H1 (cell line): ENCODE measurements around the gene RNF5. TPM values are rescaled to one million over a fixed set of nuclear protein-coding genes. Genes with fewer than 3 reads are reported as not detected.

Experiments
- CTCF ChIA-PET: fragments of 300-600 bp; sonication (Branson Sonifier 250); formaldehyde crosslinking; loops from one replicate; lab custom pipeline; 2021; ENCODE audit not compliant: partially characterized antibody; lab: Charles Lee
- POLR2A ChIA-PET: fragments of 300-600 bp; sonication (Branson Sonifier 250); formaldehyde crosslinking; loops from one replicate; lab custom pipeline; 2021; ENCODE audit warnings: inconsistent platforms; ENCODE audit not compliant: partially characterized antibody; lab: Charles Lee
- DNase-seq, 2 experiments: peaks; one replicate each; pipeline versions ENCODE4 v3.0.0 to v3.0.0-alpha.2; 2010 to 2022; ENCODE audit warnings: low spot score in 2 of 2, low read depth in 1 of 2, mixed read lengths in 1 of 2
- FAIRE-seq: peaks from 2 replicates; lab custom pipeline; 2011; peaks lifted over from hg19 to GRCh38; lab: Jason Lieb, UNC
- H2AFZ ChIP-seq: 2 replicates; pipeline ENCODE4 v1.8.1; 2012; ENCODE audit warnings: low read length, inconsistent platforms
- H2AK5ac ChIP-seq: 2 replicates; pipeline ENCODE4 v1.6.1; 2013; ENCODE audit warnings: low read depth, low read length
- H2BK120ac ChIP-seq: replicated peaks from 2 replicates; pipeline ENCODE3; 2013; ENCODE audit warnings: low read depth, low read length, inconsistent platforms
- H2BK12ac ChIP-seq: 2 replicates; pipeline ENCODE4 v1.6.1; 2013; ENCODE audit warnings: low read depth, low read length
- H2BK15ac ChIP-seq: 2 replicates; pipeline ENCODE4 v1.6.1; 2013; ENCODE audit warnings: low read length
- H2BK20ac ChIP-seq: 2 replicates; pipeline ENCODE4 v1.6.1; 2013; ENCODE audit warnings: low read length
- H2BK5ac ChIP-seq: 2 replicates; pipeline ENCODE4 v1.6.1; 2013; ENCODE audit warnings: low read depth, low read length
- H3K14ac ChIP-seq: 2 replicates; pipeline ENCODE4 v1.6.1; 2013; ENCODE audit warnings: inconsistent platforms; ENCODE audit not compliant: insufficient read length
- H3K18ac ChIP-seq: 2 replicates; pipeline ENCODE4 v1.6.1; 2013; ENCODE audit warnings: low read length; ENCODE audit errors: extremely low read depth
- H3K23ac ChIP-seq: 2 replicates; pipeline ENCODE4 v1.6.1; 2013; ENCODE audit warnings: inconsistent platforms; ENCODE audit not compliant: insufficient read length
- H3K23me2 ChIP-seq: 2 replicates; pipeline ENCODE4 v1.6.1; 2013; ENCODE audit warnings: low read depth, low read length
- H3K27ac ChIP-seq: 2 replicates; pipeline ENCODE4 v1.6.1; 2011; ENCODE audit warnings: low read depth, low read length, inconsistent platforms
- H3K27me3 ChIP-seq, 4 experiments: replicated peaks in 1 of 4; 1 replicate in 1 of 4; 2 replicates in 3 of 4; pipeline versions ENCODE4 v1.6.1 to v1.8.1; 2011 to 2013; ENCODE audit warnings: low read length in 3 of 4, mild to moderate bottlenecking in 3 of 4, inconsistent platforms in 2 of 4, mixed read lengths in 2 of 4, moderate library complexity in 1 of 4; ENCODE audit not compliant: control insufficient read depth in 3 of 4, insufficient read depth in 3 of 4; ENCODE audit errors: extremely low read depth in 1 of 4
- H3K36me3 ChIP-seq, 4 experiments: 2 replicates each; pipeline versions ENCODE4 v1.6.1 to v1.8.1; 2011 to 2013; ENCODE audit warnings: mild to moderate bottlenecking in 4 of 4, low read length in 3 of 4, moderate library complexity in 2 of 4, control low read depth in 1 of 4, inconsistent platforms in 1 of 4; ENCODE audit not compliant: insufficient read depth in 4 of 4, control insufficient read depth in 2 of 4
- H3K4ac ChIP-seq: replicated peaks from 2 replicates; pipeline ENCODE3; 2013; ENCODE audit warnings: low read length, low read depth, mixed read lengths, inconsistent platforms; ENCODE audit not compliant: insufficient read length
- H3K4me1 ChIP-seq, 4 experiments: replicated peaks in 1 of 4; 1 replicate in 1 of 4; 2 replicates in 3 of 4; pipeline versions ENCODE4 v1.6.1 to v1.8.1; 2011 to 2013; ENCODE audit warnings: low read length in 3 of 4, inconsistent platforms in 2 of 4, mixed read lengths in 1 of 4; ENCODE audit not compliant: insufficient read depth in 4 of 4, control insufficient read depth in 3 of 4
- H3K4me2 ChIP-seq, 2 experiments: 2 replicates each; pipeline versions ENCODE4 v1.6.1 to v1.8.1; 2011 to 2013; ENCODE audit warnings: low read depth in 2 of 2, low read length in 2 of 2, control low read depth in 1 of 2, inconsistent platforms in 1 of 2, mild to moderate bottlenecking in 1 of 2; ENCODE audit not compliant: insufficient read depth in 1 of 2
- H3K4me3 ChIP-seq, 4 experiments: fragments of 200-600, 300-600 bp in 1 of 4; sonication (generic), shearing (Covaris generic), sonication (Bioruptor Twin) in 1 of 4; 2 replicates each; pipeline versions ENCODE4 v1.5.1 to v1.8.1; 2011 to 2016; ENCODE audit warnings: low read length in 4 of 4, low read depth in 3 of 4, control low read depth in 2 of 4, inconsistent platforms in 2 of 4, mild to moderate bottlenecking in 2 of 4, mixed read lengths in 1 of 4, moderate library complexity in 1 of 4; ENCODE audit not compliant: insufficient read depth in 2 of 4; ENCODE audit errors: extremely low read depth in 1 of 4
- H3K56ac ChIP-seq: replicated peaks from 2 replicates; pipeline ENCODE3; 2013; ENCODE audit warnings: low read depth, mild to moderate bottlenecking, mixed read lengths, low read length, inconsistent platforms; ENCODE audit not compliant: insufficient read length
- H3K79me1 ChIP-seq: 2 replicates; pipeline ENCODE4 v1.6.1; 2013; ENCODE audit warnings: low read depth, low read length, control low read depth
- H3K79me2 ChIP-seq, 2 experiments: 2 replicates each; pipeline versions ENCODE4 v1.6.1 to v1.8.1; 2012 to 2013; ENCODE audit warnings: low read length in 2 of 2, mild to moderate bottlenecking in 2 of 2, inconsistent platforms in 1 of 2; ENCODE audit not compliant: insufficient read depth in 2 of 2, control insufficient read depth in 1 of 2
- H3K9ac ChIP-seq, 4 experiments: replicated peaks in 1 of 4; 1 replicate in 1 of 4; 2 replicates in 3 of 4; pipeline versions ENCODE4 v1.6.1 to v1.8.1; 2011 to 2013; ENCODE audit warnings: low read depth in 3 of 4, low read length in 3 of 4, control low read depth in 2 of 4, mild to moderate bottlenecking in 2 of 4, moderate library complexity in 2 of 4, inconsistent platforms in 1 of 4; ENCODE audit errors: extremely low read depth in 1 of 4
- H3K9me3 ChIP-seq, 2 experiments: 2 replicates each; pipeline versions ENCODE4 v1.6.1 to v1.8.1; 2012 to 2013; ENCODE audit warnings: mild to moderate bottlenecking in 2 of 2, moderate library complexity in 2 of 2, control low read depth in 1 of 2, inconsistent platforms in 1 of 2, low read depth in 1 of 2, low read length in 1 of 2, mixed read lengths in 1 of 2; ENCODE audit not compliant: insufficient read depth in 2 of 2
- H4K20me1 ChIP-seq, 2 experiments: replicated peaks in 1 of 2; 2 replicates each; pipeline versions ENCODE3 to v1.8.1; 2011 to 2013; ENCODE audit warnings: inconsistent platforms in 2 of 2, low read length in 2 of 2, mild to moderate bottlenecking in 1 of 2; ENCODE audit not compliant: insufficient read depth in 2 of 2, control insufficient read depth in 1 of 2
- H4K5ac ChIP-seq: 2 replicates; pipeline ENCODE4 v1.6.1; 2013; ENCODE audit warnings: low read length, low read depth, mixed read lengths, inconsistent platforms; ENCODE audit not compliant: insufficient read length
- H4K8ac ChIP-seq: 2 replicates; pipeline ENCODE4 v1.8.0; 2013; ENCODE audit warnings: mild to moderate bottlenecking, moderate library complexity, low read length, inconsistent platforms; ENCODE audit not compliant: insufficient read depth; ENCODE audit errors: extremely low read depth
- H4K91ac ChIP-seq: replicated peaks from 2 replicates; pipeline ENCODE3; 2013; ENCODE audit warnings: low read length, mixed read lengths, inconsistent platforms; ENCODE audit not compliant: insufficient read length
- ASH2L ChIP-seq: fragments of 200-600, 300-600 bp; sonication (generic); IDR thresholded peaks from one replicate; pipeline ENCODE4 v1.7.1; 2017; ENCODE audit warnings: low read length
- FOSL1 ChIP-seq: IDR thresholded peaks from 2 replicates; pipeline ENCODE4 v1.6.1; 2011; ENCODE audit warnings: mild to moderate bottlenecking, low read depth, low read length, moderate library complexity; ENCODE audit not compliant: insufficient read depth
- JUND ChIP-seq: IDR thresholded peaks from 2 replicates; pipeline ENCODE4 v1.6.1; 2011; ENCODE audit warnings: mild to moderate bottlenecking, improper control_type of control experiment, low read length
- KDM4A ChIP-seq: IDR thresholded peaks from one replicate; pipeline ENCODE4 v1.7.1; 2012; ENCODE audit warnings: low read depth, mild to moderate bottlenecking, moderate library complexity, low read length, inconsistent platforms; ENCODE audit not compliant: severe bottlenecking
- SP4 ChIP-seq: IDR thresholded peaks from 2 replicates; pipeline ENCODE4 v1.6.1; 2012; ENCODE audit warnings: low read length, inconsistent platforms
- TAF1 ChIP-seq: IDR thresholded peaks from 2 replicates; pipeline ENCODE4 v1.6.1; 2011; ENCODE audit warnings: mild to moderate bottlenecking, low read depth, low read length
- WGBS, 2 experiments: shearing (Covaris generic) in 1 of 2; methylation state at CpG; one replicate each; pipeline versions ENCODE4 v1.1.6 to v1.1.7; 2013 to 2015; ENCODE audit warnings: low lambda C conversion rate in 2 of 2, mixed read lengths in 2 of 2, inconsistent platforms in 1 of 2, low coverage in 1 of 2, missing lambda C conversion rate in 1 of 2; ENCODE audit not compliant: insufficient replicate concordance in 2 of 2, insufficient coverage in 1 of 2, insufficient read length in 1 of 2; ENCODE audit errors: extremely low coverage in 1 of 2, missing lambda C conversion rate in 1 of 2; 5-methylcytosine and 5-hydroxymethylcytosine counted together
- polyA plus RNA-seq, 7 experiments: library from polyadenylated mRNA; depleted of rRNA in 3 of 7; stranded (reverse) in 5 of 7; unstranded in 2 of 7; fragments of >200 nt in 5 of 7; fragments of 200-250 nt in 2 of 7; gene quantifications; 1 replicate in 5 of 7; 2 replicates in 1 of 7; 4 replicates in 1 of 7; pipeline versions ENCODE4 v1.2.1 to v1.2.3, GENCODE V29; 2011 to 2013; ENCODE audit warnings: missing spikeins in 2 of 7, mixed read lengths in 2 of 7
- total RNA-seq: library from RNA; stranded (reverse); fragmentation: NEBNext Ultra II Directional; extraction: Animal tissue kit (Norgen Biotek cat#: 25700); gene quantifications from 2 replicates; pipeline ENCODE4 v1.2.1, GENCODE V29; 2021
- TF ChIP-seq, protein P1 (sequence below), 3 experiments: IDR thresholded peaks; 1 replicate in 2 of 3; 2 replicates in 1 of 3; pipeline versions ENCODE4 v1.5.1 to v1.6.1; 2011; ENCODE audit warnings: low read length in 3 of 3, mild to moderate bottlenecking in 3 of 3, inconsistent platforms in 2 of 3, low read depth in 1 of 3, moderate library complexity in 1 of 3; ENCODE audit not compliant: insufficient read depth in 1 of 3; ENCODE audit errors: control extremely low read depth in 1 of 3

Gene RNF5
- total and polyA plus RNA-seq, 2 of the 8 experiments (the other 6 are each of a cell fraction or from before 2014, with no cell fraction given) = 90.0 to 158 TPM

DNA sequence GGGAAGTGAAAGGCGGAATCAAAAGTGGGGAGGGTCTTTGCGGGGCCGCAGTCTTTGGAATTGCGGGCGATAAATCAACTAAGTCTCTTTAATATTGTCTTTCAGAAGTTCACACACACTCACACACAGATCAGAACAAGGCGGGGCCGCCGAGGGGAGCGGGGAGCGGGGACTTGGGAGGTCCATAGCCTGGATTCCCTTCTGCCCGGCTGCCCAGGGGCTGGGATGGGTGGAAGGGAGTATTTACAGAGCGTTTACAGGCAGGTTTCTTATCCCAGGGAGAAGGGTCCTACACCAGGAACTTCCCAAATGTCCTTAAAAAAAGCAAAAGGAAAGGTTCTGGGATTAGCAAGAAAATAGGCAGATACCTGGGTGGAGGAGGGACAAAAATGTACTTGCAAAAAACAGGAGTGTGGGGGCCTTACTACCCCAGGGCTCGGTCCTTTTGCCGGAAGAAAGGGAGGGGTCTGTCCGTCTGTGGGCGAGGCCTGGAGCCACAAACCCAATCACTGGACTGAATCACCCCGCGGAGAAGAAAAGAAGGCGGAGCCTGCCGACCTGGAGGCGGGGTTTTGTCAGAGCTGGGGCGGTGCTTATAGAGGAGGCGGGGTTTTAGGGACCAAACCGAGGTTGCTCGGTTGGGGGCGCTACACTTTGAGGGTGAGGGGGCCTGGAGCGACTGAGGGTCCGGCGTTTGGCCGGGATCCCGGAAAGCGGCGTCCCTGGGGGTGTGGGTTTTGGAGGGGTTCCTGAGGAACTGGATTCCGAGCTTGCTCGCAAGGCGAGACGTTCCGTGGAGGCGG, 29.7 kb upstream of the RNF5 start:
- no peak overlapping the region for H2BK5ac ChIP-seq
- no peak overlapping the region for H2BK120ac ChIP-seq
- peak overlapping the region; percentile 67; the same call in 1 of the 2 replicates for H2AFZ ChIP-seq
- peaks cover 4 to 41% (median 37%) of the 10 kb centered on the region in 4 experiments for H3K27me3 ChIP-seq
- H3K27ac ChIP-seq = no peak overlapping the region
- H4K8ac ChIP-seq = peak overlapping the region; percentile 85; the same call in 1 of the 2 replicates
- H4K91ac ChIP-seq = no peak overlapping the region
- no peak overlapping the region for H3K23ac ChIP-seq
- H3K79me1 ChIP-seq = no peaks in the 10 kb centered on the region
- CTCF ChIA-PET = interaction anchor here (0.7 to 4.7 kb wide), 17 partner anchors 10 to 265 kb away, joined by 3 to 23 read pairs (median 5); partner anchors contain the start of genes ATF6B, GPSM3 and PBX2
- H3K23me2 ChIP-seq = peaks cover 18% of the 10 kb centered on the region
- FAIRE-seq (no peak), DNase-seq (peak; percentile 72 to 90)
- H3K79me2 ChIP-seq = no peaks in the 10 kb centered on the region
- H3K4ac ChIP-seq = no peak overlapping the region
- no peak overlapping the region for H3K56ac ChIP-seq
- H3K4me3 ChIP-seq = peak overlapping the region; percentile 51 to 76 (median 70)
- no peaks in the 10 kb centered on the region for H4K20me1 ChIP-seq
- no peaks in the 10 kb centered on the region for H3K36me3 ChIP-seq
- 5% methylated on average over 39 of the region's 39 CpGs; no CpG with 5 or more reads in 1 of the 2 experiments for WGBS, 2 experiments
- H3K9me3 ChIP-seq = no peaks in the 10 kb centered on the region
- H2BK20ac ChIP-seq = no peak overlapping the region
- H2BK15ac ChIP-seq = no peak overlapping the region
- H2BK12ac ChIP-seq = no peak overlapping the region
- POLR2A ChIA-PET = interaction anchor here (0.8 to 9.2 kb wide), 11 partner anchors 10 to 822 kb away, joined by 3 to 70 read pairs (median 4); partner anchors contain the start of genes AGPAT1, ATF6B, FKBPL and PBX2
- no peak overlapping the region for H4K5ac ChIP-seq
- H3K14ac ChIP-seq = no peak overlapping the region
- H2AK5ac ChIP-seq = no peak overlapping the region
- H3K4me2 ChIP-seq = peak overlapping the region; percentile 94 to 100
- peaks cover 10 to 33% (median 16%) of the 10 kb centered on the region in 4 experiments for H3K4me1 ChIP-seq
- H3K18ac ChIP-seq = peak overlapping the region; percentile 32; the same call in 1 of the 2 replicates
- H3K9ac ChIP-seq = peak overlapping the region in 1 of 4 experiments; percentile 26; a peak in 2 of 7 replicates
- peak; percentile 46 for TF ChIP-seq KDM4A
- TF ChIP-seq, protein P1, sequence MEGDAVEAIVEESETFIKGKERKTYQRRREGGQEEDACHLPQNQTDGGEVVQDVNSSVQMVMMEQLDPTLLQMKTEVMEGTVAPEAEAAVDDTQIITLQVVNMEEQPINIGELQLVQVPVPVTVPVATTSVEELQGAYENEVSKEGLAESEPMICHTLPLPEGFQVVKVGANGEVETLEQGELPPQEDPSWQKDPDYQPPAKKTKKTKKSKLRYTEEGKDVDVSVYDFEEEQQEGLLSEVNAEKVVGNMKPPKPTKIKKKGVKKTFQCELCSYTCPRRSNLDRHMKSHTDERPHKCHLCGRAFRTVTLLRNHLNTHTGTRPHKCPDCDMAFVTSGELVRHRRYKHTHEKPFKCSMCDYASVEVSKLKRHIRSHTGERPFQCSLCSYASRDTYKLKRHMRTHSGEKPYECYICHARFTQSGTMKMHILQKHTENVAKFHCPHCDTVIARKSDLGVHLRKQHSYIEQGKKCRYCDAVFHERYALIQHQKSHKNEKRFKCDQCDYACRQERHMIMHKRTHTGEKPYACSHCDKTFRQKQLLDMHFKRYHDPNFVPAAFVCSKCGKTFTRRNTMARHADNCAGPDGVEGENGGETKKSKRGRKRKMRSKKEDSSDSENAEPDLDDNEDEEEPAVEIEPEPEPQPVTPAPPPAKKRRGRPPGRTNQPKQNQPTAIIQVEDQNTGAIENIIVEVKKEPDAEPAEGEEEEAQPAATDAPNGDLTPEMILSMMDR (IDR thresholded peaks at IDR 0.05; ENCODE audit: control extremely low read depth in 1 of 3, insufficient read depth in 1 of 3, low read depth in 1 of 3, low read length in 3 of 3) = peak in 2 of 3 experiments; percentile 39 to 60; a peak in 3 of 4 replicates
- peak; percentile 63; the same call in 1 of the 2 replicates for TF ChIP-seq SP4
- TF ChIP-seq FOSL1 = no peak
- TF ChIP-seq JUND = 0 out of 2 replicates have a peak, but pooled peaks have one; percentile 4
- TF ChIP-seq ASH2L = peak; percentile 47
- peak; percentile 69; the same call in 1 of the 2 replicates for TF ChIP-seq TAF1
